HG03196 (cell line): ENCODE measurements around the gene MIAT.

Experiments used
- ATAC-seq: cut with Tn5 transposase; IDR thresholded peaks from one replicate; pipeline ENCODE4 v1.9.1; 2021; ENCODE audit not compliant: unreplicated experiment

The MIAT gene

DNA sequence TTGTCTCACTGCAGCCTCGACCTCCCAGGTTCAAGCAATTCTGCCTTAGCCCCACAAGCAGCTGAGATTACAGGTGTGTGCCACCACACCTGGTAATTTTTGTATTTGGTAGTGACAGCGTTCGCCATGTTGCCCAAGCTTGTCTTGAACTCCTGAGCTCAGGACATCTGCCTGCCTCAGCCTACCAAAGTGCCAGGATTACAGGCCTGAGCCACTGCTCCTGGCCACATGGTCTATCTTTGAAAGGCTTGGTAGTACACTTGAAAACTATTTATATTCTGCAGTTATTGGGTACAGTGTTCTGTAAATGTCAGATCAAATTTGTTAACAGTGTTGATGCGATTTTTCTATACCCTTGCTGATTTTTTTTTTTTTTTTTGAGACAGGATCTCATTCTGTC is 26.1 kb upstream of the MIAT start:
- ATAC-seq = no peak

DNA sequence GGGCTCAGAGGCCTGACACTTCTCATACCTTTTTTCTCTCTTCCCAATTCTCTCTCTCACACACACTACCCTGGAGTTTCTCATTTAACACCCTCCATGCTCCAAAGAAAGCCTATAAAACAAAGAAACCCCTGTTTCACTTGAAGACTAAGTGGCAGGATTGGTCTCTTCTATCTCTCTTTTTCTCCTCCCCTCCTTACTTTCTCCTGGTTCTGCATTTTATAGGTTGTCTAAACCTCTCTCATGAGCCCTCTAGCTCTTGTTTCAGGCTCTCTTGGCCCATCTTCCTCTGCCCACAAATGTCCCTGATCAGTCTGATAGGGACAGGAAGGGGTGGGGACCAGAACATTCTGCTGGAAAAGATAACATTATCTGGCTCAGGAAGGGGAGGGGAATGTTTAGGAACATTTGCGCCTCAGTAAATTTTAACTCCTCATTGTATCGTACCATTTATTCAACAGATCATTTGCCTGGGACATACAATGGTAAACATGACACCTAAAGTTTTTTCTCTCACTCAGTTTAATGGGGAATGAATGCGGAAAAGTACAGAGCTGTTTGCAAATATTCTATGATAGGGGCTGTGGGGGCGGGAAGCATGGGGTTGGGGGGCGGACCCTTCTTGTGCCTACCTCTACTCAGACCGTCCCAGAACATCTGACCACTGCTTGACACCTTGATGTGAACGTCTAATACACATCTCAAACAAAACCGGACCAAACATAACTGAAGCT is 24.8 kb upstream of the MIAT start:
- ATAC-seq = no peak

GRCh38 chr22:26634189-26634588 is 23.2 kb upstream of the MIAT start:
- no peak for ATAC-seq

DNA sequence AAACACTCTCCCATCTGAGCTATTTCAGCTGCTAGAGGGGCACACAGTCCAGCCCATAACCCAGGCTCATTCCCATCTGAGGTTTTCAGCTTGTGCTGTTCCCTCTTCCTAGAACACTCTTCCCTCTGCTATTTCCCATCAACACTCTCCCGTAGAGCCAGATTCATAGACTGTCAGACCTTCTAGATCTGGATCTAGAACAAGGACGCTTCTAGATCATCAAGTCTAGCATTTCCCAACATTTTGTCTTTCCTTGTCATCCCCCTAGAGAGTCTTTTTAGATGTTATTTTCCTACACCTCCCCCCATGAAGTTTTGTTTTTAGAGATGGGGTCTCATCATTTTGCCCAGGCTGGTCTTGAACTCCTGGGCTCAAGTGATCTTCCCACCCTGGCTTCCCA is 22.3 kb upstream of the MIAT start:
- no peak for ATAC-seq

DNA sequence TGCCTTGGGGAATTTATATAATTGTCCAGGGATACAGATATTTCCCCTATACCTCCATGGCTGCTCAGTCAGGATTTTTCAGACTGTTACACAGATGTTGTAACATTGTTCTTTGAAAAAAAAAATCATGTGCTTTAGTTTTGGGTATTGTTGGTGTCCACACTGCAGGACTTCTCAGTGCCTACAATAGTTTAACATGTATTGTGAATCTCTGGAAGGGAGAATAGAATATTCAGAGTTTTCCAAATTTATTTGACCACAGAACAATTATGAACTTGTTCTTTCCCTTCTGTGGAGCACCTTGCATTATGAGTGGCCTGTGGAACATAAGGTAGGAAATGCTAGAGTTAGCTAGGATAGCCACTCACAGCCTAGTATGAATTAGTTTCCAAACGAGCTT is 21.1 kb upstream of the MIAT start:
- no peak for ATAC-seq

- ATAC-seq = no peak
Measured at GRCh38 chr22:26642465-26643417, 14.6 kb upstream of the MIAT start.

GRCh38 chr22:26643418-26644100 is 13.8 kb upstream of the MIAT start:
- ATAC-seq = no peak

DNA sequence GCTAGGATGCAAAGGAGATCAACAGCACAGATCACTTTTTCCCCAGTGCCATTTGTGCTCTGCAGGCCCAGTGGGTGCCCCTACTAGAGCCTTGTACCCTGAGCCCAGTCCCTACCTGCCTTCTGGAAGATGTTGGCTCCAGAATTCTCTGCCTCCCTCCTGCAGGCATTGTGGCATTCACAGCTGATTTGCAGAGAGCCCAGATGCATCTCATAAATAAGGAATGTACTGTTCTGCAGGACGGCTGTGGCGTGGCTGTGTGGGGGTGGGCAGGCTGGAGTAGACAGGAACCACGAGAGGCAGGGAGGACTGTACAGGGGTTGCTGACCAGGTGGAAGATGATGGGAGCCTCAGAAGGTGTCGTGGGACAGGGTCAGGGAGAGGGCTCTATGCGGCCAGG is 11.2 kb upstream of the MIAT start:
- ATAC-seq = no peak

- no peak for ATAC-seq
Measured at GRCh38 chr22:26648011-26648497, 9.3 kb upstream of the MIAT start.

- no peak for ATAC-seq
Measured at GRCh38 chr22:26648528-26649388, 8.6 kb upstream of the MIAT start.

DNA sequence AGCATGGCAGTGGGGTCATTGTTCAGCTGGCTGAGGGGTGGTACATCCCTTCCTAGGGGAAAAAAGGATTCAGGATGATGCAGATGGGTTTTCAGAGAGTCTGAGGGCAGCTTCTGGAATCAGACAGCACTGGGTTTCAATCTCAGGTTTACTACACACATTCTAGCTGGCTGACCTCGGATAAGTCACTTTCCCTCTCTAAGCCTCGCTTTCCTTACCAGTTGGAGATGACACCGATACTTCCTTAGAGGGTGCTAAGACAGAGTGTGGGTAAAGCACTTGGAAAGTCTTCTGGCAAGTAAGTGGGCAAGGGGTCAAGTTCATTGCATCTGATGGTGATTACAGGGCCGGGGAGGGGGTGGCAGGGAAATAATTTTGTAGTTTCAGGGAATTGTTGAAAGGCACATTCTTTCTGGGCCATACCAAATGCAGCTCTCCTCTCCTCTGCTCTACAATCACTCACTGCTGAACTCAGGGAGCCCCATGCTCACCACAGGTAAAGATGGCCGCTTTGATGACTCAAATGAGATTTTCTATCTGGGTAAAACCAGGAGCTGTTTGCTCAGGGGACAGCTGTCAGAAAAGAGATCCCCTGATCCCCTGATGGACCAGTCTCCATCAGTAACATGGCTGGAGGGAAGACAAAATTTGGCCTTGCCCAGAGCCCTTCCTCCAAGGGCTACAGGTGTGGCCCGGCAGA is 6.5 kb upstream of the MIAT start:
- ATAC-seq = no peak

- no peak for ATAC-seq
Measured at GRCh38 chr22:26651815-26652214, 5.6 kb upstream of the MIAT start.

- ATAC-seq = no peak
Measured at GRCh38 chr22:26658161-26658560, 773 bp downstream of the MIAT start.

- no peak for ATAC-seq
Measured at GRCh38 chr22:26658671-26659478, 1.5 kb downstream of the MIAT start.

DNA sequence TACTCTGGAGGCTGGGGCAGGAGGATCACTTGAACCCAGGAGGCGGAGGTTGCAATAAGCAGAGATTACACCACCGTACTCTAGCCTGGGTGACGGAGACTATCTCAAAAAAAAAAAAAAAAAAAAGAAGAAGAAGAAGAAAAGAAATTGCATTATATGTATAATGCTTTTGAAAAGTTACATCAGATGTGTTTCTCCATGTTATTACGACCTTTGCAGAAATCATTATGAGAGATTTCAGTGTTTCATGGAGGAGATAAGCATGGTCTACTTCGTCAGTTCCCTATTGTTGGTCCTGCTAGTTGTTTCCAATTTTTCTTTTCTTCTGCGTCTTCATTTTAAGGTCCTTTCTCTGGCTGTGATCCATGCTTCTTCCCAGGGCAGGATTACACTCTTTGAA is 3.0 kb downstream of the MIAT start:
- ATAC-seq = no peak

- ATAC-seq = no peak
Measured at GRCh38 chr22:26660961-26661578, 3.7 kb downstream of the MIAT start.

- no peak for ATAC-seq
Measured at GRCh38 chr22:26662160-26662559, 4.8 kb downstream of the MIAT start.

DNA sequence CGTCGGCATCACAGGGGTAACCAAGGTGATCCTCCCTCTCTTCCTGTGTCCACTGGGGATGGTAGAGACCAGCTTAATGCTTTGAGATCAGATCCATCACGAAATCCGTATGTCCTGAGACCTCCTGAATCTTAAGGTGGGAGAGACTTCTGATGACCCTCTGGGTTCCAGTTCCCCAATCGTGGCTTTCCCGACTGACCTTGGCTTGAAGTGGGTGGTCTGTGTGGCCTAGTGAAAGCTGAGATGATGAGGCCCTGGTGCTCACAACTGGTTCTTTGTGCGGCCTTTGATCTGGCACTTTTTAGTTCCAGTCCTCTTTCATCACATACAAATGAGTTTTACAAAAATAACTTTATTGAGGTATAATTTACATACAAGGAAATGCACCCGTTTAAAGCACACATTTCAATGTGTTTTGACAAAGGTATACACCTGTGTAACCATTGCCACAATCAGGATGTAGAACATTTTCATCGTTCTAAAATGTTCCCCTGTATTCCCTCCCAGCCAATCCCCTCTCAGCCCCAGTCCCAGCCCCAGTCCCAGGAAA is 6.1 kb downstream of the MIAT start:
- no peak for ATAC-seq
